ENCODE data around the gene SLC2A1. TPM values are rescaled to one million over a fixed set of nuclear protein-coding genes. Genes with fewer than 3 reads are reported as not detected.

Gene SLC2A1
- total RNA-seq, 2 experiments from 2014 or later, result 168 to 170 TPM

DNA sequence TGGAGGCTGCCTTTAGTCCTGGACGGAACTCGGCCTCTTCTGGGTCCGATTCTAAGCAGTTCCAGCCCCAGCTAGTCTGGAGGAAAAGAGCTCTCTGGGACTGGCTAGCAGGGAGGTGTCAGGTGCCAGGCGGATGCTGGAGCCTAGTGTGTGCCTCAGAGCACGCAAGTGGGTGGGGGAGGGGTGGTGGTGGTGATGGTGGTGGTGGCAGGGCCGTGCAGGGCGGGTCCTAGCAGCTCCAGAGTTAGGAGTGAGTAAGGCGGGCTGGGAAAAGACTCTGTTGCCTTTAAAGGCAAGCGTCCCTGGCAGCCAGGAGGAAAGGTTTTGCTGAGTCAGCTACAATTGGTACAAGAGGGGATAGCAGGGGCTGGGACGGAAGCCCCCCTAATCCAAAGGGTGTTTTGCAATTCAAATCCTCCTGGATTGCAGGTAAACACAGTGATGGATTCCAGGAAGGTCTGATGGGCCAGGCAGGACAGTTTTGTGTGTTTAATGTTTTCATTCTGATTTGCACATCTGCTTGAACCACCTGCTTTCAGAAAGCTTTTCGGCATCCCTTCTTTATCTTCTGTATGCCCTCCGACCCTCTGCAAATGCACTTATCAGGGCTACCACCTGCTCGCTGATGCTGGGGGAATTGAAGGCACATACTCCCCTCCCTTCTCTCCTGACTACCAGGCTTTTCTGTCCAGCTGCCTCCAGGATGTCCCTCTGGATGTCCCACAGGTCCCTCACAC is 4.1 kb upstream of the SLC2A1 start:
- CTCF ChIA-PET, result interaction anchor here (0.5 to 1.1 kb wide), 3 partner anchors 31 to 111 kb away, joined by 3 read pairs; no protein-coding TSS in a partner anchor
- POLR2A ChIA-PET, result interaction anchor here (0.5 kb wide), 1 partner anchor 713 kb away, joined by 6 read pairs; no protein-coding TSS in a partner anchor

DNA sequence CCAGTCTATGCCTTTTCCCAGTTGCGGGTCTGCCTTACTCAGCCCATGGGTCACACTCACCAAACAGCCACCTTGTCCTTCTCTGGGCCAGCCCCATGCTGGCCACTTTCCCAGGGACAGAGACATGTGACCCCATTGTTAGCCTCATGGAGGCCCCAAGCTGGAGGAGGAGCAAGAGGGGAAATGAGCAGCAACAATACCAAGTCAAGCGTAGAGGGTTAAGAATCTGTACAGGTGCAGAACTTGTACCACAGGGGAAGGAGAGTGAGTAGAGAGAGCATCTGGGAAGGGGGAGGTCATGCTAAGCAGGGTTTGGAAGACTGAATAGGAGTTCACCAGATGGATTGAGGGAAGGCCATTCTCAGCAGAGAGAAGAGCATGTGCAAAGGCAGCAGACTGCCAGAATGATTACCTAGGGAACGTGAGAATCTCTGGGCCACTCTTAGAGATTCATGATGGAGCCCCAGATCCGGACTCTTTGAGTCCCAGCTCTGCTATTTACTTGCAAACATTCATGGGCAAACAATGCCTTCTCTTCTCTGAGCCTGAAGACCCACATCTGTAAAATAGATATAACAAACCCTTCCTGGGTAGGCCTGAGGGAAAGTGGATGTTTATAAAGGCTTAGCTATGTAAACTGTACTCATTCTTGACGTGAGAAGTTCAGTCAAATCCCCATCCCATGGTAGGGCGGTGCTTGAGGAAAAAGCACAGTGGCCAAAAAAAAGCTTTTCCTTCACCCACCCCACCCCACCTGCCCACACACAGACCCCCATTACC is 2.8 kb upstream of the SLC2A1 start:
- ChIA-PET POLR2A (no interaction called here), CTCF (interaction anchor here (0.8 to 1.4 kb wide), 3 partner anchors 48 to 112 kb away, joined by 3 to 6 read pairs (median 3); no protein-coding TSS in a partner anchor)

DNA sequence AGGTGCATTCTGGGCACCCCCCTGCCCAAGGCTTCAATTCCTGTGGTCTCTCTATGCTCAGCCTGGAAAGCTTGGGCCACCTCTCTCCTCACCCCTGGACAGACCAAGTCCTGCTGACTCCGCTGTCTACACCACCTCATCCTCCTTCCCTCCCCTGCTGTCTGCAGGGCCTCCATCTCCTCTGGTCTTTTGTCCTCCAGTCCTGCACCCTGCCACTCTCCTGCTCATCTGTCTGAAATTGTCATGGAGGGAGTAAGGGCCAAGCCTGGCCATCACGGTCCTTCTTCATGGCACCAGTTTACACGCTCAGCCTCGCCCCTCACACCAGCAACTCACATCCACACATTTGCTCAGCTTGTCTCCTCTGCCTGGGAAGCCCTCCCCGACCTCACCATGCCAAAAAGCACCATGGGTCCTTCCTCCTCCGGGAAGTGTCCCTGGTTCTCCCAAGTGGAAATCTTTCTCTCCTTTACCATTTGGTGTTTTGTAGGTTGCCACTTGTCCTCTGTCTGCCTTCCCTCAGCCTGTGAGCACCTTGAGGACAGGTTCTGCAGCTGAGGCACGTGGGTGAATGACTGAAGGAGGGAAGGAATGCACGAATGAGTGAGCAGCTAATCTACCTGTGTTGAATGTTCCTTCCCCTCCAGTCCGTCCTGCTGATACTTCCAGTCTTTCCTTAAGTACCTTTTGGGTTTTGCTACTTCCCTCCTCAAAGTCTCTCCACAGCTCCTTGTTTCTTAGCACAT is 2.1 kb upstream of the SLC2A1 start:
- ChIA-PET POLR2A (no interaction called here), CTCF (interaction anchor here (0.8 to 1.4 kb wide), 2 partner anchors 47 to 113 kb away, joined by 3 to 6 read pairs; no protein-coding TSS in a partner anchor)

DNA sequence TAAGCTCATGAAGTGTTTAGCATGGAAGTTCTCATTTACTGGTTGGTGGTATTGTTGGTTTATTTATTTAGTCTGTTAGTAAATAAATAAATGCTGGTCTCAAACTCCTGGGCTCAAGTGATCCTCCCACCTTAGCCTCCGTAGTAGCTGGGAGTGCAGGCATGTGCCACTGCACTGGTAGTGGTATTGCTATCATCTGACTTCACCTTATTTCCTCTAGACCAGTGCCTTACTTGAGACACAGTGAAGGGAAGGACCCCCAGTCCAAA is 1.4 kb upstream of the SLC2A1 start:
- CTCF ChIA-PET, result interaction anchor here (1.1 to 1.4 kb wide), 3 partner anchors 37 to 113 kb away, joined by 4 to 6 read pairs (median 4); no protein-coding TSS in a partner anchor
- POLR2A ChIA-PET, result no interaction called here

DNA sequence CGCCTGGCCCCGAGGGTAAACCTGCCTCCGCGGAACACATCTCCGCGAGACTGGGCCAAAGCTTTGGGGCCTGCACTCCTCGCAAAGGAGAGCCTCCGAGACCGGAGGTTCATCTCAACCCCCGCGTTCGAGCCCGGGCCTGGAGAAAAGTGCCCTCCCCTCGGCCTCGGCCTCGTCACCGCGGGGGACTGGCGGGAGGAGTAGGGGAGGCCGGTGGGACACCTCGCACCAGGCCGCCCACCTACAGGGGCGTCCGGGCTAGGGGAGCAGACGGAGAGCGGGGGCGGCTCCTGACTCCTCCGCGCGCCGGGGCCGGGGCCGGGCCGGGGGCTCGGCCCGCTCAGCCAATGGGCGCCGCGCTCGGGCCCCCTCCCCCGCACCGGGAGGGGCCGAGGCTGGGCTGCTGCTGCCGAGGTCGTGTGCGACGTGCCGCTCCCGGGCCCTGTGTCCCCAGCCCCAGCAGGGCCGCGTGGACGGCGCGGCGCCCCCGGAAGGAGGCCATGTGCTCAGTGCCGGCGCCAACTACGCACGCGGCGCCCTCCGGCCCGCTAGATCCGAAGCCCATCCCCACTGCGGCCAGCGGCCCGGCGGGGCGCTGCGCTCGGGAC is 684 bp downstream of the SLC2A1 start:
- POLR2A ChIA-PET, result interaction anchor here (2.2 to 2.5 kb wide), 2 partner anchors 20 to 26 kb away, joined by 11 to 19 read pairs; no protein-coding TSS in a partner anchor

DNA sequence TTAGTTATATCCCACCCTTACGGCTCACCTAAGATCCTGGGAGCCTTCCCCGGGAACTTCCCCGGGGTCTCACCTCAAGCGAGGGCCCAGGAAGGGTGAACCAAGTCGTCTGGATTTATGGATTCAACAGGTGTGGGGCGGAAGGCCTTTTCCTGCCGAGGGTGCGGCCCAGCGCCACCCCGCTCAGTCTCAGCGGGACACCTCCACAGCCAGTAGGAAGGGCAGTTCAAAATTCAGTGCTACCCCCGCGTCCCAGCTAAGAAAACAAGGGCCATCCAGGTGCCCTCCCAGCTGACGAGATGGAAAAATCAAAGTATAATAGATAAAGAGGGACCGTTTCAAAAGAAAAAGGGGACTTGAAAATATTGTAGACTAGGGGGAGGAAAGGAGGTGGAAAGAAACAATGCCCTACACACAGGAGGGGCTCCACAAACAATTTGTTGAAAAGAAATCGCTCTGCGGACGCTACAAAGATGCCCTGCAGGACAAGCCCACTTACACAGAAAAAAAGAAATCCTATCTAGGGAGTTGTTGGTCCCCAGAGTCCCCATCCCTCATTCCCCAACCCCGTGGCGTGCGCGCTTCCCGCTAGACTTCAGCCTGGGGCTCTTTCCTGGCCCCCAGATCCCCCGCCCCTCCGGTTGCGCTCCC is 1.3 kb downstream of the SLC2A1 start:
- ChIA-PET CTCF (interaction anchor here (0.6 to 2.0 kb wide), 7 partner anchors 10 to 1910 kb away, joined by 3 to 6 read pairs (median 3); no protein-coding TSS in a partner anchor), POLR2A (interaction anchor here (2.2 to 2.5 kb wide), 2 partner anchors 20 to 26 kb away, joined by 11 to 19 read pairs; no protein-coding TSS in a partner anchor)

More for the DNA sequence above, 684 bp downstream of the SLC2A1 start:
- CTCF ChIA-PET, result interaction anchor here (0.6 to 2.0 kb wide), 3 partner anchors 26 to 1911 kb away, joined by 3 to 6 read pairs (median 3); no protein-coding TSS in a partner anchor

DNA sequence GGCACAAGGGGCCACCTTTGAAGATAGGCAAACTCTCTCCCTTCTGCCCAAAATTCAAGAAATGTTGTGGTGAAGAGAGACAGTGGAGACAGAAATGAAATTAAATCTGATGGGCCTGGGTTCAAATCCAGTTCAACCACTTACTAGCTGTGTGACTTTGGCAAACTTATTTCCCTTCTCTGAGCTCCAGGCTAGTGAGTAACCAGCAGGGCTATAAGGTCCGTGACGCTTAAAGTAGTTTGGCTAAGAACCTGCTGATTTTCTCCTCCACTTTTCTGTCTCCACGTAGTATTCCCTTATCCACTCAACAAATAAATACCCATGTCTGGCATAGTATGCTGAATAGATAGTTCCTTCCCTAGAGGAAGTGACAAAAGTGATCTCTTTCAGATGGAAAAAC is 1.9 kb downstream of the SLC2A1 start:
- ChIA-PET POLR2A (interaction anchor here (0.6 to 2.5 kb wide), 3 partner anchors 19 to 109 kb away, joined by 3 to 19 read pairs (median 11); no protein-coding TSS in a partner anchor), CTCF (interaction anchor here (0.6 to 2.0 kb wide), 7 partner anchors 10 to 117 kb away, joined by 3 to 6 read pairs (median 3); no protein-coding TSS in a partner anchor)

DNA sequence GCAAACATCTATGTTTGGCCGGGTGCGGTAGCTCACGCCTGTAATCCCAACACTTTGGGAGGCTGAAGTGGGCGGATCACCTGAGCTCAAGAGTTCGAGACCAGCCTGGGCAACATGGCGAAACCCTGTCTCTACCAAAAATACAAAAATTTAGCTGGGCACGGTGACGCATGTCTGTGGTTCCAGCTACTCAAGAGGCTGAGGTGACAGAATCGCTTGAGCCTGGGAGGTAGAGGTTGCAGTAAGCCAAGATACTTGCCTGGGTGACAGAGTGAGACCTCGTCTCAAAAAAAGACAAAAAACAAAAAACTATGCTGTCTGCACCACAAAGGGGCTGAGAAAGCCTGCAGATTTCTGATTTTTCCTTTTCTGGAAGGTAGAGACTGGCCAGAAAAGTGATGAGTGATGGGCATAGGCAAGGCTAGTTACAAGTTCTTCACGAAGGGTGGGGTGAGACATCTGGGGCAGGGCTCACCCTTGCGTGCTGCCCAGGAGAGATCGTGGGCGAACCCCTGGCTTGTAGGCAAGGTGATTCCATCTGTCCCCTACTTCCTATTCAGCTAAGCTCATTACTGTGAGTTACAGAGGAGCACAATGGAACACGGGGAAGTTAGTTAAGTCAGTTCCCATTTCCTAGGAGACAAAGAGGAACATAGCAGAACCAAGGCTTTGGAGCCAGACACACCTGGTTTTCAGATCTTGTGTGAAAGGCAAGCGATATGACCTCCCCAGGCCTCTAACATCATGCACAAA is 3.2 kb downstream of the SLC2A1 start:
- ChIA-PET POLR2A (interaction anchor here (0.9 to 3.7 kb wide), 8 partner anchors 12 to 109 kb away, joined by 3 to 19 read pairs (median 4); partner anchors contain the start of gene ZNF691), CTCF (interaction anchor here (0.6 to 1.4 kb wide), 3 partner anchors 11 to 301 kb away, joined by 3 read pairs; no protein-coding TSS in a partner anchor)

DNA sequence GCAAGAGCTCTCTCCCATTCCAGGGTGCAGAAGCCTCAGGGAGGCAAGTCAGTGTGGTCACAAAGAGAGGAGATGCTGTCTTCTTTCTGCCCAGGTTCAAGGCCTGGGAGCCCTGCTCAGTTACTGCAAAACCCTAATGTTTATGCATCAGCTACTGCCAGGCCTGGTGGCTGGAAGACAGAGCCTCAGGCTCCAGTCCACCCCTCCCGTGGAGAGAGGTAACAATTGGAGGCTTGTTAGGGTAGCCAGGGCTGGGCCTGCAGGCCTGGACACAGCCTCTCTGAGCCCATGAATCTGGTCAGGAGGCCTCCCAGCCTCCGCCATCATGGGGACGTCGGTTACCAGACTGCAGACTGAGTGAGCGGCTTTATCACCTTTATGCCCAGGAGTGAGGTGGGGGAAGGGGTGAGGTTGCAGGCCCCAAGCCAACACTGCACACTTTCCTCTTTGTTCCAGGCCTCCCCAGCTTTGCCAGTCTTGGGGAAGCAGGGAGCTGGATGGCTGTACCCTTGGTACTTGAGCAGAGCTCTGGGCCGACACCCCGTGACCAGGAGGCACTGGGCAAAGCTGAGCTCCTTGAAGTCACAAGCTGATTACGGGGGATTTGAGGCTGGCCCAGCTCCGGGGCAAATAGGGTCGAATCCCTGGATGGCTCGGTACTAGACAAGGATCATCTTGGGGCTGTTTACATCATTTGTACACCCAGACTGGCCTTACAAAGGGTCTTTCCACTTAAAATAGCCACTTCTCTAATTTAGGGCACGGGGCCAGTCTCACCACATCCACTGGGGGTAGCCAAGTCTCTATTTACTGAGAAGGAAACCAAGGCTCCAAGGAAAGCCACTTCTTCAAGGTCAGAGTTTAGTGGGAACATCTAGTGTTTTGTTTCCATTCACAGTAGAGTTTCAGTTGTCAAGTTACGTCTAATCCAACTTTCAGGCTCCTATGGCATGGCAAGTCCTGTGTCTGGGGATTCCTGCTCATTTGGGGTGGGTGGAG is 5.2 kb downstream of the SLC2A1 start:
- ChIA-PET POLR2A (interaction anchor here (0.9 to 3.7 kb wide), 2 partner anchors 10 to 95 kb away, joined by 3 to 13 read pairs; no protein-coding TSS in a partner anchor), CTCF (interaction anchor here (0.8 kb wide), 1 partner anchor 10 kb away, joined by 3 read pairs; no protein-coding TSS in a partner anchor)

DNA sequence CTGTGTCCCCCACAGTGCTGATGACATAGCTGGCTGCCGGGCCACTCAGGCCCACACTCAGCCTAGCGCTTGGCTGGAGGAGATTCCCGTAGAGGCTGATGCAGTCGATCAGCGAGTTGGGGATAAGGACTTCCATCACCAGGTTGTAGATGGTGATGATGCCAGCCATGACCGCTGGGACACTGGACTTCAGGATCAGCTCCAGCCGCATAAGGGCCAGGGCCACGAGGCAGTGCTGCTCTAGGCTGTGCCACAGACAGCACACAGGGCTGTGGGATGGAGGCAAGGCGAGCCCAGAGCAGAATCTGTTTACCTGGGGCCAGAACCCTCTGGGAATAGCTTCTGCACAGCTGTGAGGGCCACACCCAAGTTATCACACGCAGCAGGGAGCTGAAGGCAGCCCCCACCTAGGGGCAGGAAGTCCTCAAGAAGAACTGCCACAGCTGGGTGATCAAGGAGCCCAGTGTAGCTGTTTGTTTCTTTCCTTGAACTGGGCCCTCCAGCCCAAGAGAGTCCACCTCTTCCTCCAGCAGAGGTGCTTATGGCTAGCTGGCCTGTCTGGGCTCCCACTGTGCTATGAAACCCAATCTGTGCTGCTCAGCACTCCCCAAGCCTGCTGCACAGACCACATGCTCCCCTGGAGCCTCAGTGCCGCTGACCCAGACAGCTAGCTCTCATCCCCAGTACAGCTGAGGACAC is 6.2 kb downstream of the SLC2A1 start:
- CTCF ChIA-PET, result no interaction called here
- POLR2A ChIA-PET, result interaction anchor here (1.1 to 3.7 kb wide), 3 partner anchors 9 to 186 kb away, joined by 3 to 13 read pairs (median 3); partner anchors contain the start of genes C1orf50 and P3H1

DNA sequence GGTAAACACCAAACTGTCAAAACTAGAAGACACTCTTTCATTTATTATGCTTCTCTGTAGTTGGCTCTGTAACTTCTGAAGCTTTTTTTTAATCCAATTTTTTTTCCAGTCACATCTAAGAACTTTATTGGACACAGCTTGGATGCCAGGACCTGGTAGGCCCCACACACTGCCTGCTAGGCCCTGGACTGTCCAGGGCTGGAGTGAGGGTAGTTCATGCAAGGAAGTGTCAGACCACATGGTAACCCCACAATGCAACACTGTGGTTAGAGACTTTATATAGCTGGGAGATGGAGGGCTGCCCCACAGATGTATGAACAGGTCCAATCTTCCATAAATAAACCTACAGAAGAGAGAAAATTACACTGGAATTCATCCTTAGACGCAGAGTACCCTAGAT is 7.1 kb downstream of the SLC2A1 start:
- ChIA-PET POLR2A (interaction anchor here (1.1 kb wide), 2 partner anchors 16 to 185 kb away, joined by 3 read pairs; partner anchors contain the start of genes C1orf50 and P3H1), CTCF (no interaction called here)

DNA sequence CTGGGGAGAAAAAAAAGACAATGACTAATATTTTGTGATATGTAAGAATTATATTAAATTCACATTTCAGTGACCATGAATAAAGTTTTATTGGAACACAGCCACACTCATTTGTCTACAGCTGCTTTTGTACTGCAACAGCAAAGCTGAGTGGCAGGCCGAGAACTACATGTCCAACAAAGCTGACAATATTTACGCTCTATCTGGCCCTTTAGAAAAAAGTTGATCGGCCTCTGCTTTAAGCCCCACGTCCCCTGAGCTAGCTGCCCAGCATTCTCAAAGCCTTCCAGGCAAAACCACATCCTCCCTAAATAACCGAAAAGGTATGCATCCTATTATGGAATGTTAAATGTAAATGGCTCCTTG is 8.6 kb downstream of the SLC2A1 start:
- CTCF ChIA-PET, result interaction anchor here (1.6 kb wide), 1 partner anchor 37 kb away, joined by 3 read pairs; no protein-coding TSS in a partner anchor
- POLR2A ChIA-PET, result interaction anchor here (1.0 kb wide), 2 partner anchors 18 to 26 kb away, joined by 3 to 4 read pairs; no protein-coding TSS in a partner anchor

DNA sequence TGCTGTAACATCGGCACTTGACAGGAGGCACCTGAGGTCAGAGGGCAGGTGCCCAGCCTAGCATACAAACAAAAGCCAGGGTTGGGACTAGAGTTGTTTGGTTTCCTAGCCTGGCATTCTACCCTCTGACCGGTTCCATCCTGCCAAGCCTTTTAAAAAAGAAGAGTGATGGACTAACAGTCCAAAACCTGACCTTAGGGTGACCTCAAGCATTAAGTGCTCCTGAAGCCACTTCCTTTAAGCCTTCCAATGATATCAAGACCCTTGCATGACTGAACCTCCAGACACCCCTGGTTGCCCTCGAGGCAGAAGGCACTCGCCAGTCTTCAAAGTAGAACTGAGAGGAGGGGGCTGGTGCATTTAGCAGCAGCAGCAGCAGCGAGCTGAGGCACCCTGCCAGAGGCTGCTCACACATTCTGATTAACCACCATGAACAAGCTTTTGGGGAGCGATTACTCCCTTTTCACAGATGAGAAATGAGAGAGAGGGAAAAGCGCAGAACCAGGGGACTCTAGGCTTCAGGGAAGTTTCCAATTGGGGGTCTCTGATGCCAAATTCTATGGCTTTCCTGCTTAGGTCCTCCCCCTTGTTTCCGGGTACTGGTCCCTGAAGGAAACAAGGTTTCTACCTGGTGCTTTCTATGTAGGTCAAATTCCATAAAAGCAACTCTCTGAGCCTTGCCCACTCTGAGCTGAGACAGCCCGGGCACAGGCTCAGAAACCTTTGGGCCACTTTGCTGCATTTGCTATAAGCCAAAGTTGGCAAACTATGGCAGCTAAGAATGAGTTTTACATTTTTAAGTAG is 9.2 kb downstream of the SLC2A1 start:
- ChIA-PET CTCF (interaction anchor here (0.7 to 1.6 kb wide), 2 partner anchors 36 to 294 kb away, joined by 3 to 4 read pairs; no protein-coding TSS in a partner anchor), POLR2A (interaction anchor here (1.0 kb wide), 2 partner anchors 18 to 25 kb away, joined by 3 to 4 read pairs; no protein-coding TSS in a partner anchor)
